Liver (tissue), 3 donors: ENCODE measurements around the gene ARVCF.

Experiments used
- ATF3 ChIP-seq: IDR thresholded peaks from 2 replicates; pipeline ENCODE4 v1.6.1; 2016; ENCODE audit warnings: antibody characterized with exemption
- EGR1 ChIP-seq, 2 donors: IDR thresholded peaks; 2 replicates each; pipeline ENCODE4 v1.6.1; 2016 to 2018; ENCODE audit warnings: antibody characterized with exemption in 2 of 2, low read depth in 2 of 2
- FOXA2 ChIP-seq: IDR thresholded peaks from 2 replicates; pipeline ENCODE4 v1.6.1; 2016; ENCODE audit warnings: antibody characterized with exemption
- GABPA ChIP-seq, 2 donors: IDR thresholded peaks in 1 of 2; conservative IDR thresholded peaks in 1 of 2; 2 replicates each; pipeline ENCODE4 v1.6.1; 2016; ENCODE audit warnings: antibody characterized with exemption in 2 of 2, mild to moderate bottlenecking in 1 of 2, moderate library complexity in 1 of 2
- HNF4A ChIP-seq, 2 donors: conservative IDR thresholded peaks; 2 replicates each; pipeline ENCODE4 v1.6.1; 2016; ENCODE audit warnings: antibody characterized with exemption in 2 of 2, mild to moderate bottlenecking in 2 of 2
- JUND ChIP-seq, 2 donors: IDR thresholded peaks; 2 replicates each; pipeline ENCODE4 v1.6.1; 2016; ENCODE audit warnings: antibody characterized with exemption in 2 of 2
- REST ChIP-seq: IDR thresholded peaks from 2 replicates; pipeline ENCODE4 v1.6.1; 2016; ENCODE audit warnings: antibody characterized with exemption, mild to moderate bottlenecking
- RXRA ChIP-seq, 2 donors: IDR thresholded peaks; 2 replicates each; pipeline ENCODE4 v1.6.1; 2017 to 2018; ENCODE audit warnings: antibody characterized with exemption in 2 of 2, mild to moderate bottlenecking in 1 of 2
- SP1 ChIP-seq: IDR thresholded peaks from 2 replicates; pipeline ENCODE4 v1.6.1; 2018; ENCODE audit warnings: antibody characterized with exemption, mild to moderate bottlenecking
- TAF1 ChIP-seq: conservative IDR thresholded peaks from 2 replicates; pipeline ENCODE4 v1.6.1; 2016; ENCODE audit warnings: antibody characterized with exemption, mild to moderate bottlenecking
- YY1 ChIP-seq: IDR thresholded peaks from 2 replicates; pipeline ENCODE4 v1.6.1; 2016; ENCODE audit warnings: antibody characterized with exemption, mild to moderate bottlenecking
- TF ChIP-seq, protein P1 (sequence below): fragments of 150-350 bp; IDR thresholded peaks from 2 replicates; pipeline ENCODE4 v1.5.1; 2017; ENCODE audit warnings: improper control_type of control experiment, low read depth, low read length; ENCODE audit not compliant: missing input control
- TF ChIP-seq, protein P2 (sequence below): IDR thresholded peaks from 2 replicates; pipeline ENCODE4 v1.6.1; 2016; ENCODE audit warnings: antibody characterized with exemption
- TF ChIP-seq, protein P3 (sequence below): IDR thresholded peaks from 2 replicates; pipeline ENCODE4 v1.6.1; 2016; ENCODE audit warnings: antibody characterized with exemption
- donor health status: healthy.
- donor health status: healthy.

GRCh38 chr22:19980766-19981165 lies 35.9 kb downstream of the ARVCF start:
- TF ChIP-seq, protein P1, sequence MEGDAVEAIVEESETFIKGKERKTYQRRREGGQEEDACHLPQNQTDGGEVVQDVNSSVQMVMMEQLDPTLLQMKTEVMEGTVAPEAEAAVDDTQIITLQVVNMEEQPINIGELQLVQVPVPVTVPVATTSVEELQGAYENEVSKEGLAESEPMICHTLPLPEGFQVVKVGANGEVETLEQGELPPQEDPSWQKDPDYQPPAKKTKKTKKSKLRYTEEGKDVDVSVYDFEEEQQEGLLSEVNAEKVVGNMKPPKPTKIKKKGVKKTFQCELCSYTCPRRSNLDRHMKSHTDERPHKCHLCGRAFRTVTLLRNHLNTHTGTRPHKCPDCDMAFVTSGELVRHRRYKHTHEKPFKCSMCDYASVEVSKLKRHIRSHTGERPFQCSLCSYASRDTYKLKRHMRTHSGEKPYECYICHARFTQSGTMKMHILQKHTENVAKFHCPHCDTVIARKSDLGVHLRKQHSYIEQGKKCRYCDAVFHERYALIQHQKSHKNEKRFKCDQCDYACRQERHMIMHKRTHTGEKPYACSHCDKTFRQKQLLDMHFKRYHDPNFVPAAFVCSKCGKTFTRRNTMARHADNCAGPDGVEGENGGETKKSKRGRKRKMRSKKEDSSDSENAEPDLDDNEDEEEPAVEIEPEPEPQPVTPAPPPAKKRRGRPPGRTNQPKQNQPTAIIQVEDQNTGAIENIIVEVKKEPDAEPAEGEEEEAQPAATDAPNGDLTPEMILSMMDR, result no peak
- TF ChIP-seq YY1, result no peak
- TF ChIP-seq TAF1, result no peak
- TF ChIP-seq RXRA (IDR thresholded peaks at IDR 0.05), result no peak
- TF ChIP-seq, protein P2, sequence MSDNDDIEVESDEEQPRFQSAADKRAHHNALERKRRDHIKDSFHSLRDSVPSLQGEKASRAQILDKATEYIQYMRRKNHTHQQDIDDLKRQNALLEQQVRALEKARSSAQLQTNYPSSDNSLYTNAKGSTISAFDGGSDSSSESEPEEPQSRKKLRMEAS, result no peak
- TF ChIP-seq FOXA2, result no peak
- TF ChIP-seq ATF3, result no peak
- TF ChIP-seq JUND (IDR thresholded peaks at IDR 0.05), result no peak
- no peak for TF ChIP-seq GABPA (IDR thresholded peaks at IDR 0.05 in 1 of 2, conservative IDR thresholded peaks at IDR 0.05 in 1 of 2)
- no peak for TF ChIP-seq HNF4A (conservative IDR thresholded peaks at IDR 0.05)
- no peak for TF ChIP-seq REST
- no peak for TF ChIP-seq EGR1 (IDR thresholded peaks at IDR 0.05; ENCODE audit: low read depth in 2 of 2)
- TF ChIP-seq SP1, result no peak
- TF ChIP-seq, protein P3, sequence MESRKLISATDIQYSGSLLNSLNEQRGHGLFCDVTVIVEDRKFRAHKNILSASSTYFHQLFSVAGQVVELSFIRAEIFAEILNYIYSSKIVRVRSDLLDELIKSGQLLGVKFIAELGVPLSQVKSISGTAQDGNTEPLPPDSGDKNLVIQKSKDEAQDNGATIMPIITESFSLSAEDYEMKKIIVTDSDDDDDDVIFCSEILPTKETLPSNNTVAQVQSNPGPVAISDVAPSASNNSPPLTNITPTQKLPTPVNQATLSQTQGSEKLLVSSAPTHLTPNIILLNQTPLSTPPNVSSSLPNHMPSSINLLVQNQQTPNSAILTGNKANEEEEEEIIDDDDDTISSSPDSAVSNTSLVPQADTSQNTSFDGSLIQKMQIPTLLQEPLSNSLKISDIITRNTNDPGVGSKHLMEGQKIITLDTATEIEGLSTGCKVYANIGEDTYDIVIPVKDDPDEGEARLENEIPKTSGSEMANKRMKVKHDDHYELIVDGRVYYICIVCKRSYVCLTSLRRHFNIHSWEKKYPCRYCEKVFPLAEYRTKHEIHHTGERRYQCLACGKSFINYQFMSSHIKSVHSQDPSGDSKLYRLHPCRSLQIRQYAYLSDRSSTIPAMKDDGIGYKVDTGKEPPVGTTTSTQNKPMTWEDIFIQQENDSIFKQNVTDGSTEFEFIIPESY, result no peak
